WERI-Rb-1 (cell line): ENCODE measurements around the gene DHRSX.

Experiments used
- DNase-seq: peaks from one replicate; pipeline ENCODE4 v3.0.0-alpha.2; 2020
- H3K27ac ChIP-seq: fragments of 250-450 bp; sonication (Bioruptor Pico); 2 replicates; pipeline ENCODE4 v1.5.1; 2020; ENCODE audit warnings: mild to moderate bottlenecking, moderate library complexity
- H3K27me3 ChIP-seq: fragments of 250-450 bp; sonication (Bioruptor Pico); 2 replicates; pipeline ENCODE4 v1.5.1; 2021; ENCODE audit warnings: mild to moderate bottlenecking, low read depth, moderate library complexity; ENCODE audit not compliant: insufficient read depth, severe bottlenecking
- H3K36me3 ChIP-seq: fragments of 250-450 bp; sonication (Bioruptor Pico); 2 replicates; pipeline ENCODE4 v1.5.1; 2020; ENCODE audit warnings: mild to moderate bottlenecking, moderate library complexity
- H3K4me3 ChIP-seq: 2 replicates; pipeline ENCODE4 v1.5.1; 2011; ENCODE audit warnings: low read depth, mild to moderate bottlenecking, control low read depth, low read length
- H3K9me3 ChIP-seq: fragments of 250-450 bp; sonication (Bioruptor Pico); 2 replicates; pipeline ENCODE4 v1.5.1; 2021; ENCODE audit warnings: mild to moderate bottlenecking, moderate library complexity; ENCODE audit not compliant: severe bottlenecking
- CTCF ChIP-seq: IDR thresholded peaks from 2 replicates; pipeline ENCODE4 v1.5.1; 2011; ENCODE audit warnings: low read depth, mild to moderate bottlenecking, control low read depth, inconsistent platforms, low read length

Gene DHRSX

GRCh38 chrX:2545144-2545543 is 44.4 kb upstream of the DHRSX start:
- no peak for DNase-seq
- Histone ChIP-seq H3K36me3 (no peaks in the 10 kb centered on the region), H3K27me3 (no peaks in the 10 kb centered on the region), H3K4me3 (no peak overlapping the region), H3K27ac (no peak overlapping the region), H3K9me3 (peaks cover 2% of the 10 kb centered on the region)
- TF ChIP-seq CTCF: no peak

GRCh38 chrX:2542826-2543521 is 42.2 kb upstream of the DHRSX start:
- no peak for DNase-seq
- no peaks in the 10 kb centered on the region for H3K27me3 ChIP-seq
- peaks cover 2% of the 10 kb centered on the region for H3K9me3 ChIP-seq
- no peak overlapping the region for H3K27ac ChIP-seq
- no peak overlapping the region for H3K4me3 ChIP-seq
- no peaks in the 10 kb centered on the region for H3K36me3 ChIP-seq
- no peak for TF ChIP-seq CTCF

GRCh38 chrX:2541603-2542002 is 40.8 kb upstream of the DHRSX start:
- no peaks in the 10 kb centered on the region for H3K27me3 ChIP-seq
- H3K27ac ChIP-seq: no peak overlapping the region
- no peak overlapping the region for H3K4me3 ChIP-seq
- no peak for TF ChIP-seq CTCF
- H3K9me3 ChIP-seq: peaks cover 2% of the 10 kb centered on the region
- H3K36me3 ChIP-seq: no peaks in the 10 kb centered on the region
- DNase-seq: no peak

GRCh38 chrX:2540426-2540947 is 39.7 kb upstream of the DHRSX start:
- no peaks in the 10 kb centered on the region for H3K27me3 ChIP-seq
- no peaks in the 10 kb centered on the region for H3K36me3 ChIP-seq
- no peak overlapping the region for H3K27ac ChIP-seq
- no peaks in the 10 kb centered on the region for H3K9me3 ChIP-seq
- DNase-seq: no peak
- TF ChIP-seq CTCF: no peak
- no peak overlapping the region for H3K4me3 ChIP-seq

GRCh38 chrX:2539586-2539985 is 38.8 kb upstream of the DHRSX start:
- Histone ChIP-seq H3K27me3 (no peaks in the 10 kb centered on the region), H3K27ac (no peak overlapping the region), H3K4me3 (no peak overlapping the region), H3K9me3 (no peaks in the 10 kb centered on the region), H3K36me3 (no peaks in the 10 kb centered on the region)
- no peak for DNase-seq
- TF ChIP-seq CTCF: no peak
